ENCODE data around the gene FAM219A.

FAM219A gene

DNA sequence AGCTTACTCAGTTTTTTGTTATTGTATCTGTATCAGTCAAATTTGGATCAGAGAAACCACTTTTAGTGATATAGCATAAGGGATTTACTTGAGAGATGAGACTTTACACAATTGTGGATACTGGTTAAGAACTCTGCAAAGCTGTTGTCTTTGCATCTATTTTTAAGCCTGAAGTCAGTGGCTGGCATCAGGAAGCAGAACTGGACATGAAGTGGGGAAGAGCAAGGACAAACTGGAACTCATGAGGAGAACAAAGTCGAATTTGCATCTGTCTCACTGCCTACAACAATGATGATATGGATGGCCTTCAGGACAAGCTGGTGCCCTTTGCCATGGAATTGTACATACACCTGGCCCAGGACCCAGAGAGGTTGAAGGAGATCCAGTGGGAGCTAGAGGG, 65.9 kb downstream of the FAM219A start:
- no peaks in the 10 kb centered on the region for H3K9me3 Mint-ChIP-seq
- no peak for DNase-seq
- no peaks in the 10 kb centered on the region for H3K4me1 Mint-ChIP-seq
- H3K36me3 Mint-ChIP-seq (ENCODE audit: low read depth): no peaks in the 10 kb centered on the region
- no peak overlapping the region for H3K27ac Mint-ChIP-seq
- no peak overlapping the region for H3K4me3 Mint-ChIP-seq
- TF ChIP-seq CTCF (IDR thresholded peaks at IDR 0.05): no peak
- peaks cover 41% of the 10 kb centered on the region for H3K27me3 Mint-ChIP-seq (ENCODE audit: low read depth, poor library complexity)

- H3K4me1 Mint-ChIP-seq: no peaks in the 10 kb centered on the region
- peaks cover 80% of the 10 kb centered on the region for H3K27me3 Mint-ChIP-seq (ENCODE audit: low read depth, poor library complexity)
- no peaks in the 10 kb centered on the region for H3K9me3 Mint-ChIP-seq
- H3K36me3 Mint-ChIP-seq (ENCODE audit: low read depth): no peaks in the 10 kb centered on the region
- no peak overlapping the region for H3K4me3 Mint-ChIP-seq
- no peak for DNase-seq
- no peak overlapping the region for H3K27ac Mint-ChIP-seq
- TF ChIP-seq CTCF (IDR thresholded peaks at IDR 0.05): no peak
These were observed 71.1 kb downstream of the FAM219A start for GRCh38 chr9:34387239-34387638.

- H3K4me3 Mint-ChIP-seq: no peak overlapping the region
- peaks cover 83% of the 10 kb centered on the region for H3K27me3 Mint-ChIP-seq (ENCODE audit: low read depth, poor library complexity)
- no peaks in the 10 kb centered on the region for H3K36me3 Mint-ChIP-seq (ENCODE audit: low read depth)
- TF ChIP-seq CTCF (IDR thresholded peaks at IDR 0.05): no peak
- no peak for DNase-seq
- H3K4me1 Mint-ChIP-seq: peaks cover 2% of the 10 kb centered on the region
- no peaks in the 10 kb centered on the region for H3K9me3 Mint-ChIP-seq
- H3K27ac Mint-ChIP-seq: no peak overlapping the region
These were observed 71.7 kb downstream of the FAM219A start for GRCh38 chr9:34386656-34387055.

- H3K4me3 Mint-ChIP-seq: no peak overlapping the region
- H3K36me3 Mint-ChIP-seq (ENCODE audit: low read depth): no peaks in the 10 kb centered on the region
- H3K27ac Mint-ChIP-seq: no peak overlapping the region
- no peak for TF ChIP-seq CTCF (IDR thresholded peaks at IDR 0.05)
- no peaks in the 10 kb centered on the region for H3K9me3 Mint-ChIP-seq
- peaks cover 83% of the 10 kb centered on the region for H3K27me3 Mint-ChIP-seq (ENCODE audit: low read depth, poor library complexity)
- DNase-seq: no peak
- peaks cover 12% of the 10 kb centered on the region for H3K4me1 Mint-ChIP-seq
These were observed 72.7 kb downstream of the FAM219A start for GRCh38 chr9:34385561-34386230.

GRCh38 chr9:34384368-34385165, 73.8 kb downstream of the FAM219A start:
- Mint-ChIP-seq H3K36me3 (ENCODE audit: low read depth) (no peaks in the 10 kb centered on the region), H3K4me1 (peaks cover 21% of the 10 kb centered on the region), H3K27me3 (ENCODE audit: low read depth, poor library complexity) (peaks cover 90% of the 10 kb centered on the region), H3K9me3 (no peaks in the 10 kb centered on the region), H3K4me3 (no peak overlapping the region), H3K27ac (no peak overlapping the region)
- no peak for DNase-seq
- no peak for TF ChIP-seq CTCF (IDR thresholded peaks at IDR 0.05)
